ENCODE results near the gene TP53.

The TP53 gene

DNA sequence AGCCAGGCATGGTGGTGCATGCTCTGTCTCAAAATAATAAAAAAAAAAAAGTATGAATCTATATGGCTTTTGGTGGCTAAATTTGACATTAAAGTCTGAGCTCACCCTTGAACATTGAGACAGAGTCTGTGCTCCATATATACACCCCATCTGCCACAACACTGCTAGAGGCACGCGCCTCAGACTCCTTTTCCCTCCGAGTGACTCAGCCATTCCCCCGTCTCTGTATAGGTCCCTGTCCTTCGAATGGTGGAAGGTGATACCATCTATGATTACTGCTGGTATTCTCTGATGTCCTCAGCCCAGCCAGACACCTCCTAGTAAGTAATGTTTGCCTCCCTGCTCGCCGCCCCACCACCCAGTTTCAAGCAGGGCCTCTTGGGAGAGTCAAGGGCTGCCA is 13.2 kb upstream of the TP53 start:
- Histone ChIP-seq H3K27me3 (replicated peaks; ENCODE audit: control insufficient read depth, insufficient read depth, low read length) (no peaks in the 10 kb centered on the region; the same call in 1 of the 2 replicates), H3K4me3 (replicated peaks; ENCODE audit: low read depth, low read length) (no peak overlapping the region), H3K36me3 (ENCODE audit: control insufficient read depth, insufficient read depth, low read length) (peaks cover 6% of the 10 kb centered on the region)
- TF ChIP-seq, protein P1, sequence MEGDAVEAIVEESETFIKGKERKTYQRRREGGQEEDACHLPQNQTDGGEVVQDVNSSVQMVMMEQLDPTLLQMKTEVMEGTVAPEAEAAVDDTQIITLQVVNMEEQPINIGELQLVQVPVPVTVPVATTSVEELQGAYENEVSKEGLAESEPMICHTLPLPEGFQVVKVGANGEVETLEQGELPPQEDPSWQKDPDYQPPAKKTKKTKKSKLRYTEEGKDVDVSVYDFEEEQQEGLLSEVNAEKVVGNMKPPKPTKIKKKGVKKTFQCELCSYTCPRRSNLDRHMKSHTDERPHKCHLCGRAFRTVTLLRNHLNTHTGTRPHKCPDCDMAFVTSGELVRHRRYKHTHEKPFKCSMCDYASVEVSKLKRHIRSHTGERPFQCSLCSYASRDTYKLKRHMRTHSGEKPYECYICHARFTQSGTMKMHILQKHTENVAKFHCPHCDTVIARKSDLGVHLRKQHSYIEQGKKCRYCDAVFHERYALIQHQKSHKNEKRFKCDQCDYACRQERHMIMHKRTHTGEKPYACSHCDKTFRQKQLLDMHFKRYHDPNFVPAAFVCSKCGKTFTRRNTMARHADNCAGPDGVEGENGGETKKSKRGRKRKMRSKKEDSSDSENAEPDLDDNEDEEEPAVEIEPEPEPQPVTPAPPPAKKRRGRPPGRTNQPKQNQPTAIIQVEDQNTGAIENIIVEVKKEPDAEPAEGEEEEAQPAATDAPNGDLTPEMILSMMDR (IDR thresholded peaks at IDR 0.05; ENCODE audit: insufficient read depth, low read length, poor library complexity, severe bottlenecking), result no peak
- DNase-seq (ENCODE audit: extremely low read depth, insufficient read length), result no peak

DNA sequence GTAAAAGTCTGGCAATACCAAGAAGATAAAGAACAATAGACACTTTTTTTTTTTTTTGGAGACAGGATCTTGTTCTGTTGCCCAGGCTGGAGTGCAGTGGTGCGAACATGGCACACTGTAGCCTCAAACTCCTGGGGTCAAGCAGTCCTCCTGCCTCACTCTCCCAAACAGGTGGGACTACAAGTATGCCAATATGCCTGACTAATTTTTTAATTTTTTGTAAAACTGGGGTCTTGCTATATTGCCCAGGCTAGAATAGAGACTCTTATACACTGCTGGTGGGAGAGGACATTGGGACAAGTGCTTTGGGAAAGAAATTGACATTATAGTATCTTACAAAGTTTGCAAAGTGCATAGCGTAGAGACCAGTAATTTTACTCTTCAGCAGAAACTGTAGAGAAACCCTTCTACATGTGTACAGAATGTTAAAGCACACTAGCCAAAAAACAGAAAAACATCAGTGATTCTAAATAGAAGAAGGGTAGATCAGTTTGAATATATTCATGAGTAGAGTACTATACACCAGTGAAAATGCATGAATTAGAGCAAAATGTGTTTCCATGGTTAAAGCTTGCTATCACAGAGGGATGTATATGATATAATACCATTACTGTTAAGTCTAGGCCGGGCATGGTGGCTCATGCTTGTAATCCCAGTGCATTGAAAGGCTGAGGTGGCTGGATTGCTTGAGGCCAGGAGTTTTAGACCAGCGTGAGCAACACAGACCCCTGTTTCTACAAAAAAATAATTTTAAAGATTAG is 10.7 kb upstream of the TP53 start:
- Histone ChIP-seq H3K27me3 (replicated peaks; ENCODE audit: control insufficient read depth, insufficient read depth, low read length) (no peaks in the 10 kb centered on the region), H3K36me3 (ENCODE audit: control insufficient read depth, insufficient read depth, low read length) (peaks cover 4% of the 10 kb centered on the region), H3K4me3 (replicated peaks; ENCODE audit: low read depth, low read length) (no peak overlapping the region)
- TF ChIP-seq, protein P1 (IDR thresholded peaks at IDR 0.05; ENCODE audit: insufficient read depth, low read length, poor library complexity, severe bottlenecking), result no peak
- DNase-seq (ENCODE audit: extremely low read depth, insufficient read length), result no peak

DNA sequence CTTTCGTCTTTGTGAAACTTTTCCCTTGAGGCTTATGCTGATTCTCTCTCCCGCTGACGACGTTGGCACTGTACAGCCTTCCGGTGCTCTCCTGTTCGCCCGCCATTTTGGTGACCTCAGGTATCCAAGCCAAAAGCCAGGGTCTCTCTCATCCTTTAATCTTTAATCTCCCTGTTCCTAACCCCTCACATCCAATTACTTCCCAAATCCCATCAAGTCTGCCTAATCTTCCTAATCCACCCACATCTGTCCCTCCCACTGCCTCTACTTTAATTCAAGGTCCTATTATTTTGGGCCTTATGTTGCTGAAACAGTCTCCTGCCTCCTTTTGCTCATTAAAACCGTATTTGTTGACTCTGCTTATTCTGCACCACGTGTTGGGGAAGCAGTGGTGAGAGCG is 8.3 kb upstream of the TP53 start:
- H3K4me3 ChIP-seq (replicated peaks; ENCODE audit: low read depth, low read length), result no peak overlapping the region
- no peak for DNase-seq (ENCODE audit: extremely low read depth, insufficient read length)
- no peaks in the 10 kb centered on the region; the same call in none of the 2 replicates for H3K36me3 ChIP-seq (ENCODE audit: control insufficient read depth, insufficient read depth, low read length)
- H3K27me3 ChIP-seq (replicated peaks; ENCODE audit: control insufficient read depth, insufficient read depth, low read length), result no peaks in the 10 kb centered on the region
- TF ChIP-seq, protein P1 (IDR thresholded peaks at IDR 0.05; ENCODE audit: insufficient read depth, low read length, poor library complexity, severe bottlenecking), result no peak

DNA sequence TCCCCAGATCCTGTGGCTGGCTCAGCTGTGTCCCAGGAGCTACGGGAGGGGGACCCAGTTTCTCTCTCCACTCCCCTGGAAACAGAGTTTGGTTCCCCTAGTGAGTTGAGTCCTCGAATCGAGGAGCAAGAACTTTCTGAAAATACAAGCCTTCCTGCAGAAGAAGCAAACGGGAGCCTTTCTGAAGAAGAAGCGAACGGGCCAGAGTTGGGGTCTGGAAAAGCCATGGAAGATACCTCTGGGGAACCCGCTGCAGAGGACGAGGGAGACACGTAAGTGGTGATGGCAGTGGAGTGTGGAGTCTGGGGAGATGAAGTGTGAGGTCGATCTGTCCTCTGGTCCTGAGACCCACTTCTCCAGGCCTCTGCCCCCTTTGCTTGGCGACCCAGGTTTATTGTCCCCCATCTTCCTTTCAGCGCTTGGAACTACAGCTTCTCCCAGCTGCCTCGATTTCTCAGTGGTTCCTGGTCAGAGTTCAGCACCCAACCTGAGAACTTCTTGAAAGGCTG is 1.6 kb upstream of the TP53 start:
- Histone ChIP-seq H3K4me3 (replicated peaks; ENCODE audit: low read depth, low read length) (peak overlapping the region; percentile 82), H3K36me3 (ENCODE audit: control insufficient read depth, insufficient read depth, low read length) (no peaks in the 10 kb centered on the region; the same call in none of the 2 replicates), H3K27me3 (replicated peaks; ENCODE audit: control insufficient read depth, insufficient read depth, low read length) (no peaks in the 10 kb centered on the region)
- no peak for DNase-seq (ENCODE audit: extremely low read depth, insufficient read length)
- TF ChIP-seq, protein P1 (IDR thresholded peaks at IDR 0.05; ENCODE audit: insufficient read depth, low read length, poor library complexity, severe bottlenecking), result no peak

DNA sequence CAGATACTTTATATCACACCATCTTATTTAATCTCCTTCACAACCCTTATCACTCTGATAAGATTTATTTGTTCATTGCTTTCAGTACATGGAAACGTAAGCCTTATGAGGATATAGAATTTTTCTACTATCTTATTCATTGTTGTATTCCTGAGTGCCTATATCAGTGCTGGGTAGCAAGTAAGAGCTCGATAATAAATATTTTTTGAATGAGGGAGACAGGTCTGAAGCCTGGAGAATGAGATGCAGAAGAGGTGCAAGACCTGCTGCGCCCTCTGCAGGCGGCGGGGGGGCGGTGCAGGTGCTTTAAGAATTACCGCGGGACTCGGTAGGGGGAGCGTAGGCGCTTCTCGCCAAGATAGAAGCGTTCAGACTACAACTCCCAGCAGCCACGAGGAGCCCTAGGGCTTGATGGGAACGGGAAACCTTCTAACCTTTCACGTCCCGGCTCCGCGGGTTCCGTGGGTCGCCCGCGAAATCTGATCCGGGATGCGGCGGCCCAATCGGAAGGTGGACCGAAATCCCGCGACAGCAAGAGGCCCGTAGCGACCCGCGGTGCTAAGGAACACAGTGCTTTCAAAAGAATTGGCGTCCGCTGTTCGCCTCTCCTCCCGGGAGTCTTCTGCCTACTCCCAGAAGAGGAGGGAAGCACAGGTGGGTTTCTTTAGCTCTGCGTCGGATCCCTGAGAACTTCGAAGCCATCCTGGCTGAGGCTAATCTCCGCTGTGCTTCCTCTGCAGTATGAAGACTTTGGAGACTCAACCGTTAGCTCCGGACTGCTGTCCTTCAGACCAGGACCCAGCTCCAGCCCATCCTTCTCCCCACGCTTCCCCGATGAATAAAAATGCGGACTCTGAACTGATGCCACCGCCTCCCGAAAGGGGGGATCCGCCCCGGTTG is 868 bp upstream of the TP53 start, which contains the start of gene WRAP53:
Gene WRAP53, plus strand, starts transcription at position 570 of the 900 bp plus-strand sequence. Its CDS starts 172 bp downstream, at position 742.
- Histone ChIP-seq H3K4me3 (replicated peaks; ENCODE audit: low read depth, low read length) (peak within 1 kb of the TSS; percentile 100), H3K36me3 (ENCODE audit: control insufficient read depth, insufficient read depth, low read length) (no peaks in the 10 kb centered on the region; the same call in none of the 2 replicates), H3K27me3 (replicated peaks; ENCODE audit: control insufficient read depth, insufficient read depth, low read length) (no peaks in the 10 kb centered on the region)
- TF ChIP-seq, protein P1 (IDR thresholded peaks at IDR 0.05; ENCODE audit: insufficient read depth, low read length, poor library complexity, severe bottlenecking), result peak; percentile 99
- DNase-seq (ENCODE audit: extremely low read depth, insufficient read length), result peak; percentile 97

All from GM06990 (cell line).